Coronary artery (tissue), 2 donors: Measurements from ENCODE around the gene LSM14A.
"Not testable (repeated sequence)": the region's sequence is repeated elsewhere in the genome, so short reads cannot be mapped to it uniquely, and the experiment has no call there.

Experiments
- DNase-seq: peaks from one replicate; pipeline ENCODE4 v3.0.0-alpha.2; 2017; ENCODE audit warnings: low spot score
- H3K27ac ChIP-seq, 2 donors: fragments of 200-600 bp; sonication (generic); one replicate each; pipeline ENCODE4 v1.5.1; 2016 to 2019
- H3K4me3 ChIP-seq: fragments of 200-600 bp; sonication (generic); 2 replicates; pipeline ENCODE4 v1.5.1; 2016; ENCODE audit warnings: mild to moderate bottlenecking, moderate library complexity
- CTCF ChIP-seq: fragments of 200-600 bp; sonication (generic); IDR thresholded peaks from one replicate; pipeline ENCODE4 v1.5.1; 2019; ENCODE audit warnings: antibody characterized with exemption

LSM14A gene

GRCh38 chr19:34148658-34149185 is 23.6 kb upstream of the LSM14A start:
- no peak for DNase-seq
- no peak for TF ChIP-seq CTCF
- H3K4me3 ChIP-seq, result no peak overlapping the region
- no peak overlapping the region for H3K27ac ChIP-seq

GRCh38 chr19:34149873-34150272 is 22.4 kb upstream of the LSM14A start:
- TF ChIP-seq CTCF, result no peak
- DNase-seq, result no peak
- Histone ChIP-seq H3K27ac (no peak overlapping the region), H3K4me3 (no peak overlapping the region)

- no peak for TF ChIP-seq CTCF
- Histone ChIP-seq H3K4me3 (no peak overlapping the region), H3K27ac (no peak overlapping the region)
- DNase-seq, result no peak
These were observed 21.7 kb upstream of the LSM14A start for GRCh38 chr19:34150558-34150957.

GRCh38 chr19:34151439-34151838 is 20.9 kb upstream of the LSM14A start:
- Histone ChIP-seq H3K4me3 (no peak overlapping the region), H3K27ac (no peak overlapping the region)
- no peak for TF ChIP-seq CTCF
- DNase-seq, result no peak

GRCh38 chr19:34154401-34154800 is 17.9 kb upstream of the LSM14A start:
- DNase-seq, result no peak

GRCh38 chr19:34155686-34156085 is 16.6 kb upstream of the LSM14A start:
- no peak for DNase-seq
- no peak for TF ChIP-seq CTCF
- Histone ChIP-seq H3K4me3 (no peak overlapping the region), H3K27ac (no peak overlapping the region)

More at GRCh38 chr19:34154401-34154800, 17.9 kb upstream of the LSM14A start:
- Histone ChIP-seq H3K4me3 (no peak overlapping the region), H3K27ac (no peak overlapping the region)
- no peak for TF ChIP-seq CTCF

GRCh38 chr19:34158966-34159365 is 13.3 kb upstream of the LSM14A start:
- H3K4me3 ChIP-seq, DNase-seq, H3K27ac ChIP-seq: not testable (repeated sequence)

GRCh38 chr19:34159541-34159940 is 12.8 kb upstream of the LSM14A start:
- DNase-seq, H3K27ac ChIP-seq, H3K4me3 ChIP-seq: not testable (repeated sequence)

- DNase-seq, H3K4me3 ChIP-seq, H3K27ac ChIP-seq: not testable (repeated sequence)
These were observed 10.4 kb upstream of the LSM14A start for GRCh38 chr19:34161902-34162301.
